ENCODE data around the gene SRR. TPM values are rescaled to one million over a fixed set of nuclear protein-coding genes. Genes with fewer than 3 reads are reported as not detected.

SRR gene
- total RNA-seq, 1 experiment from 2014 or later, result 11.8 TPM

GRCh38 chr17:2361010-2361760 lies 57.4 kb downstream of the SRR start:
- ChIA-PET POLR2A (no interaction called here), CTCF (interaction anchor here (0.8 kb wide), 1 partner anchor 21 kb away, joined by 3 read pairs; no protein-coding TSS in a partner anchor)
- in situ Hi-C loops (cut with HindIII; ENCODE audit: low pct_unique_long_range_greater_than_20kb, low sequenced_read_pairs), result no loop called here
- no peak overlapping the region for H3K27ac ChIP-seq (ENCODE audit: low read length)
- ATAC-seq (no peak), DNase-seq (ENCODE audit: low read depth, low spot score) (no peak)
- no TSS peak for BruUV-seq (replicated peaks)
- H3K4me1 ChIP-seq (ENCODE audit: control insufficient read depth, insufficient read depth, low read length), result no peaks in the 10 kb centered on the region
- intact Hi-C loops (cut with micrococcal nuclease; ENCODE audit: unreplicated experiment), result no loop called here
- H3K9me3 ChIP-seq (ENCODE audit: control insufficient read depth, insufficient read depth, low read depth, low read length), result no peaks in the 10 kb centered on the region
- TF ChIP-seq SIN3A (IDR thresholded peaks at IDR 0.05; ENCODE audit: borderline replicate concordance, insufficient read depth, low read depth, low read length), result no peak
- TF ChIP-seq POLR2AphosphoS5 (IDR thresholded peaks at IDR 0.05; ENCODE audit: low read depth, low read length), result no peak
- TF ChIP-seq TCF7L2 (IDR thresholded peaks at IDR 0.05; ENCODE audit: low read depth, low read length), result no peak
- no peak for TF ChIP-seq CTCF (IDR thresholded peaks at IDR 0.05)
- TF ChIP-seq, protein P1, sequence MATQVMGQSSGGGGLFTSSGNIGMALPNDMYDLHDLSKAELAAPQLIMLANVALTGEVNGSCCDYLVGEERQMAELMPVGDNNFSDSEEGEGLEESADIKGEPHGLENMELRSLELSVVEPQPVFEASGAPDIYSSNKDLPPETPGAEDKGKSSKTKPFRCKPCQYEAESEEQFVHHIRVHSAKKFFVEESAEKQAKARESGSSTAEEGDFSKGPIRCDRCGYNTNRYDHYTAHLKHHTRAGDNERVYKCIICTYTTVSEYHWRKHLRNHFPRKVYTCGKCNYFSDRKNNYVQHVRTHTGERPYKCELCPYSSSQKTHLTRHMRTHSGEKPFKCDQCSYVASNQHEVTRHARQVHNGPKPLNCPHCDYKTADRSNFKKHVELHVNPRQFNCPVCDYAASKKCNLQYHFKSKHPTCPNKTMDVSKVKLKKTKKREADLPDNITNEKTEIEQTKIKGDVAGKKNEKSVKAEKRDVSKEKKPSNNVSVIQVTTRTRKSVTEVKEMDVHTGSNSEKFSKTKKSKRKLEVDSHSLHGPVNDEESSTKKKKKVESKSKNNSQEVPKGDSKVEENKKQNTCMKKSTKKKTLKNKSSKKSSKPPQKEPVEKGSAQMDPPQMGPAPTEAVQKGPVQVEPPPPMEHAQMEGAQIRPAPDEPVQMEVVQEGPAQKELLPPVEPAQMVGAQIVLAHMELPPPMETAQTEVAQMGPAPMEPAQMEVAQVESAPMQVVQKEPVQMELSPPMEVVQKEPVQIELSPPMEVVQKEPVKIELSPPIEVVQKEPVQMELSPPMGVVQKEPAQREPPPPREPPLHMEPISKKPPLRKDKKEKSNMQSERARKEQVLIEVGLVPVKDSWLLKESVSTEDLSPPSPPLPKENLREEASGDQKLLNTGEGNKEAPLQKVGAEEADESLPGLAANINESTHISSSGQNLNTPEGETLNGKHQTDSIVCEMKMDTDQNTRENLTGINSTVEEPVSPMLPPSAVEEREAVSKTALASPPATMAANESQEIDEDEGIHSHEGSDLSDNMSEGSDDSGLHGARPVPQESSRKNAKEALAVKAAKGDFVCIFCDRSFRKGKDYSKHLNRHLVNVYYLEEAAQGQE (IDR thresholded peaks at IDR 0.05; ENCODE audit: insufficient read depth in 1 of 2, low read depth in 2 of 2, low read length in 1 of 2), result no peak
- H3K36me3 ChIP-seq (ENCODE audit: control insufficient read depth, insufficient read depth, low read length), result no peaks in the 10 kb centered on the region
- H3K4me3 ChIP-seq (ENCODE audit: low read depth in 2 of 2, low read length in 2 of 2), result no peak overlapping the region
- no peaks in the 10 kb centered on the region for H3K27me3 ChIP-seq (ENCODE audit: control insufficient read depth, insufficient read depth, low read length)

DNA sequence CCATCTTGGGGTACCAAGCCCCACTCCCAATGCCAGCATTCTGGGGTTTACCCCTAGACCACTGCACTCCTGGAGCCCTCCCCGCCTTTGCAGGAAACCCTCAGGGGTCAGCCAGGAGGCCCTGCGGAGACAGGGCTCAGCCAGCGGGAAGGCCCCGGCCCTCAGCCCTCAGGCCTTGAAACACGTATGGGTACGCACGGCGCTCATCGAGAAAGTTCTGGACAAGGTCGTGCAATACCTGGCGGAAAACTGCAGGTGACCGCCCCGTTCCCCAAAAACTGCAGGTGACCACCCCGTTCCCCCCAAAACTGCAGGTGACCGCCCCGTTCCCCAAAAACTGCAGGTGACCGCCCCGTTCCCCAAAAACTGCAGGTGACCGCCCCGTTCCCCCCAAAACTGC lies 58.3 kb downstream of the SRR start:
- ATAC-seq (no peak), DNase-seq (ENCODE audit: low read depth, low spot score) (no peak)
- BruUV-seq (replicated peaks), result no TSS peak
- H3K9me3 ChIP-seq (ENCODE audit: control insufficient read depth, insufficient read depth, low read depth, low read length), result no peaks in the 10 kb centered on the region
- intact Hi-C loops (cut with micrococcal nuclease; ENCODE audit: unreplicated experiment) (no loop called here), in situ Hi-C loops (cut with HindIII; ENCODE audit: low pct_unique_long_range_greater_than_20kb, low sequenced_read_pairs) (no loop called here)
- TF ChIP-seq, protein P1 (IDR thresholded peaks at IDR 0.05; ENCODE audit: insufficient read depth in 1 of 2, low read depth in 2 of 2, low read length in 1 of 2), result no peak
- no peak for TF ChIP-seq TCF7L2 (IDR thresholded peaks at IDR 0.05; ENCODE audit: low read depth, low read length)
- no peak for TF ChIP-seq CTCF (IDR thresholded peaks at IDR 0.05)
- no peak for TF ChIP-seq SIN3A (IDR thresholded peaks at IDR 0.05; ENCODE audit: borderline replicate concordance, insufficient read depth, low read depth, low read length)
- TF ChIP-seq POLR2AphosphoS5 (IDR thresholded peaks at IDR 0.05; ENCODE audit: low read depth, low read length), result no peak
- H3K4me3 ChIP-seq (ENCODE audit: low read depth in 2 of 2, low read length in 2 of 2), result no peak overlapping the region
- CTCF ChIA-PET, result no interaction called here
- H3K4me1 ChIP-seq (ENCODE audit: control insufficient read depth, insufficient read depth, low read length), result no peaks in the 10 kb centered on the region
- POLR2A ChIA-PET, result no interaction called here
- no peak overlapping the region for H3K27ac ChIP-seq (ENCODE audit: low read length)
- H3K27me3 ChIP-seq (ENCODE audit: control insufficient read depth, insufficient read depth, low read length), result no peaks in the 10 kb centered on the region
- no peaks in the 10 kb centered on the region for H3K36me3 ChIP-seq (ENCODE audit: control insufficient read depth, insufficient read depth, low read length)
